ENCODE data around the gene IGFBP3. TPM values are rescaled to one million over a fixed set of nuclear protein-coding genes. Genes with fewer than 3 reads are reported as not detected.
A peak's percentile ranks its signal among the peaks of the same experiment; 100 is the strongest.

Gene IGFBP3
- total RNA-seq, 1 experiment from 2014 or later: 2.9 TPM

- TF ChIP-seq ZNF263 (CRISPR knock-in tag; IDR thresholded peaks at IDR 0.05; ENCODE audit: low read depth): no peak
- TF ChIP-seq TCF7 (CRISPR knock-in tag; IDR thresholded peaks at IDR 0.05; ENCODE audit: low read depth): 0 out of 2 replicates have a peak, but pooled peaks have one; percentile 58
- no peak for TF ChIP-seq CBFB (CRISPR knock-in tag; IDR thresholded peaks at IDR 0.05; ENCODE audit: low read depth)
- TF ChIP-seq ZNF512 (CRISPR knock-in tag; IDR thresholded peaks at IDR 0.05; ENCODE audit: borderline replicate concordance): no peak
- TF ChIP-seq, protein P1, sequence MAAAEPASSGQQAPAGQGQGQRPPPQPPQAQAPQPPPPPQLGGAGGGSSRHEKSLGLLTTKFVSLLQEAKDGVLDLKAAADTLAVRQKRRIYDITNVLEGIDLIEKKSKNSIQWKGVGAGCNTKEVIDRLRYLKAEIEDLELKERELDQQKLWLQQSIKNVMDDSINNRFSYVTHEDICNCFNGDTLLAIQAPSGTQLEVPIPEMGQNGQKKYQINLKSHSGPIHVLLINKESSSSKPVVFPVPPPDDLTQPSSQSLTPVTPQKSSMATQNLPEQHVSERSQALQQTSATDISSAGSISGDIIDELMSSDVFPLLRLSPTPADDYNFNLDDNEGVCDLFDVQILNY (CRISPR knock-in tag; IDR thresholded peaks at IDR 0.05): no peak; the same call in 1 of the 2 replicates
- peak; percentile 55 for TF ChIP-seq MYBL2 (CRISPR knock-in tag; IDR thresholded peaks at IDR 0.05)
- TF ChIP-seq, protein P2, sequence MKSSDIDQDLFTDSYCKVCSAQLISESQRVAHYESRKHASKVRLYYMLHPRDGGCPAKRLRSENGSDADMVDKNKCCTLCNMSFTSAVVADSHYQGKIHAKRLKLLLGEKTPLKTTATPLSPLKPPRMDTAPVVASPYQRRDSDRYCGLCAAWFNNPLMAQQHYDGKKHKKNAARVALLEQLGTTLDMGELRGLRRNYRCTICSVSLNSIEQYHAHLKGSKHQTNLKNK (CRISPR knock-in tag; IDR thresholded peaks at IDR 0.05): no peak
- TF ChIP-seq, protein P3, sequence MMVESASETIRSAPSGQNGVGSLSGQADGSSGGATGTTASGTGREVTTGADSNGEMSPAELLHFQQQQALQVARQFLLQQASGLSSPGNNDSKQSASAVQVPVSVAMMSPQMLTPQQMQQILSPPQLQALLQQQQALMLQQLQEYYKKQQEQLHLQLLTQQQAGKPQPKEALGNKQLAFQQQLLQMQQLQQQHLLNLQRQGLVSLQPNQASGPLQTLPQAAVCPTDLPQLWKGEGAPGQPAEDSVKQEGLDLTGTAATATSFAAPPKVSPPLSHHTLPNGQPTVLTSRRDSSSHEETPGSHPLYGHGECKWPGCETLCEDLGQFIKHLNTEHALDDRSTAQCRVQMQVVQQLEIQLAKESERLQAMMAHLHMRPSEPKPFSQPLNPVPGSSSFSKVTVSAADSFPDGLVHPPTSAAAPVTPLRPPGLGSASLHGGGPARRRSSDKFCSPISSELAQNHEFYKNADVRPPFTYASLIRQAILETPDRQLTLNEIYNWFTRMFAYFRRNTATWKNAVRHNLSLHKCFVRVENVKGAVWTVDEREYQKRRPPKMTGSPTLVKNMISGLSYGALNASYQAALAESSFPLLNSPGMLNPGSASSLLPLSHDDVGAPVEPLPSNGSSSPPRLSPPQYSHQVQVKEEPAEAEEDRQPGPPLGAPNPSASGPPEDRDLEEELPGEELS (CRISPR knock-in tag; IDR thresholded peaks at IDR 0.05): peak; percentile 80; the same call in 1 of the 2 replicates
- TF ChIP-seq, protein P4, sequence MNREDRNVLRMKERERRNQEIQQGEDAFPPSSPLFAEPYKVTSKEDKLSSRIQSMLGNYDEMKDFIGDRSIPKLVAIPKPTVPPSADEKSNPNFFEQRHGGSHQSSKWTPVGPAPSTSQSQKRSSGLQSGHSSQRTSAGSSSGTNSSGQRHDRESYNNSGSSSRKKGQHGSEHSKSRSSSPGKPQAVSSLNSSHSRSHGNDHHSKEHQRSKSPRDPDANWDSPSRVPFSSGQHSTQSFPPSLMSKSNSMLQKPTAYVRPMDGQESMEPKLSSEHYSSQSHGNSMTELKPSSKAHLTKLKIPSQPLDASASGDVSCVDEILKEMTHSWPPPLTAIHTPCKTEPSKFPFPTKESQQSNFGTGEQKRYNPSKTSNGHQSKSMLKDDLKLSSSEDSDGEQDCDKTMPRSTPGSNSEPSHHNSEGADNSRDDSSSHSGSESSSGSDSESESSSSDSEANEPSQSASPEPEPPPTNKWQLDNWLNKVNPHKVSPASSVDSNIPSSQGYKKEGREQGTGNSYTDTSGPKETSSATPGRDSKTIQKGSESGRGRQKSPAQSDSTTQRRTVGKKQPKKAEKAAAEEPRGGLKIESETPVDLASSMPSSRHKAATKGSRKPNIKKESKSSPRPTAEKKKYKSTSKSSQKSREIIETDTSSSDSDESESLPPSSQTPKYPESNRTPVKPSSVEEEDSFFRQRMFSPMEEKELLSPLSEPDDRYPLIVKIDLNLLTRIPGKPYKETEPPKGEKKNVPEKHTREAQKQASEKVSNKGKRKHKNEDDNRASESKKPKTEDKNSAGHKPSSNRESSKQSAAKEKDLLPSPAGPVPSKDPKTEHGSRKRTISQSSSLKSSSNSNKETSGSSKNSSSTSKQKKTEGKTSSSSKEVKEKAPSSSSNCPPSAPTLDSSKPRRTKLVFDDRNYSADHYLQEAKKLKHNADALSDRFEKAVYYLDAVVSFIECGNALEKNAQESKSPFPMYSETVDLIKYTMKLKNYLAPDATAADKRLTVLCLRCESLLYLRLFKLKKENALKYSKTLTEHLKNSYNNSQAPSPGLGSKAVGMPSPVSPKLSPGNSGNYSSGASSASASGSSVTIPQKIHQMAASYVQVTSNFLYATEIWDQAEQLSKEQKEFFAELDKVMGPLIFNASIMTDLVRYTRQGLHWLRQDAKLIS (CRISPR knock-in tag; IDR thresholded peaks at IDR 0.05; ENCODE audit: borderline replicate concordance): no peak
- no peak for TF ChIP-seq IRF2 (CRISPR knock-in tag; IDR thresholded peaks at IDR 0.05; ENCODE audit: borderline replicate concordance, low read depth)
- TF ChIP-seq SP1 (CRISPR knock-in tag; conservative IDR thresholded peaks at IDR 0.05): no peak
- TF ChIP-seq, protein P5, sequence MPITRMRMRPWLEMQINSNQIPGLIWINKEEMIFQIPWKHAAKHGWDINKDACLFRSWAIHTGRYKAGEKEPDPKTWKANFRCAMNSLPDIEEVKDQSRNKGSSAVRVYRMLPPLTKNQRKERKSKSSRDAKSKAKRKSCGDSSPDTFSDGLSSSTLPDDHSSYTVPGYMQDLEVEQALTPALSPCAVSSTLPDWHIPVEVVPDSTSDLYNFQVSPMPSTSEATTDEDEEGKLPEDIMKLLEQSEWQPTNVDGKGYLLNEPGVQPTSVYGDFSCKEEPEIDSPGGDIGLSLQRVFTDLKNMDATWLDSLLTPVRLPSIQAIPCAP (CRISPR knock-in tag; IDR thresholded peaks at IDR 0.05): 0 out of 2 replicates have a peak, but pooled peaks have one; percentile 22
- no peak for TF ChIP-seq ZNF671 (CRISPR knock-in tag; IDR thresholded peaks at IDR 0.05)
- no peak for TF ChIP-seq OVOL2 (CRISPR knock-in tag; IDR thresholded peaks at IDR 0.05; ENCODE audit: borderline replicate concordance)
- TF ChIP-seq ATF1 (CRISPR knock-in tag; IDR thresholded peaks at IDR 0.05): 0 out of 2 replicates have a peak, but pooled peaks have one; percentile 62
- TF ChIP-seq, protein P6, sequence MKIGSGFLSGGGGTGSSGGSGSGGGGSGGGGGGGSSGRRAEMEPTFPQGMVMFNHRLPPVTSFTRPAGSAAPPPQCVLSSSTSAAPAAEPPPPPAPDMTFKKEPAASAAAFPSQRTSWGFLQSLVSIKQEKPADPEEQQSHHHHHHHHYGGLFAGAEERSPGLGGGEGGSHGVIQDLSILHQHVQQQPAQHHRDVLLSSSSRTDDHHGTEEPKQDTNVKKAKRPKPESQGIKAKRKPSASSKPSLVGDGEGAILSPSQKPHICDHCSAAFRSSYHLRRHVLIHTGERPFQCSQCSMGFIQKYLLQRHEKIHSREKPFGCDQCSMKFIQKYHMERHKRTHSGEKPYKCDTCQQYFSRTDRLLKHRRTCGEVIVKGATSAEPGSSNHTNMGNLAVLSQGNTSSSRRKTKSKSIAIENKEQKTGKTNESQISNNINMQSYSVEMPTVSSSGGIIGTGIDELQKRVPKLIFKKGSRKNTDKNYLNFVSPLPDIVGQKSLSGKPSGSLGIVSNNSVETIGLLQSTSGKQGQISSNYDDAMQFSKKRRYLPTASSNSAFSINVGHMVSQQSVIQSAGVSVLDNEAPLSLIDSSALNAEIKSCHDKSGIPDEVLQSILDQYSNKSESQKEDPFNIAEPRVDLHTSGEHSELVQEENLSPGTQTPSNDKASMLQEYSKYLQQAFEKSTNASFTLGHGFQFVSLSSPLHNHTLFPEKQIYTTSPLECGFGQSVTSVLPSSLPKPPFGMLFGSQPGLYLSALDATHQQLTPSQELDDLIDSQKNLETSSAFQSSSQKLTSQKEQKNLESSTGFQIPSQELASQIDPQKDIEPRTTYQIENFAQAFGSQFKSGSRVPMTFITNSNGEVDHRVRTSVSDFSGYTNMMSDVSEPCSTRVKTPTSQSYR (CRISPR knock-in tag; IDR thresholded peaks at IDR 0.05): no peak
- TF ChIP-seq JUN (CRISPR knock-in tag; IDR thresholded peaks at IDR 0.05): 0 out of 2 replicates have a peak, but pooled peaks have one; percentile 48
- no peak for TF ChIP-seq ZNF532 (CRISPR knock-in tag; IDR thresholded peaks at IDR 0.05; ENCODE audit: borderline replicate concordance)
- no peak for TF ChIP-seq NFATC4 (CRISPR knock-in tag; IDR thresholded peaks at IDR 0.05)
Observed at GRCh38 chr7:45888185-45888992, 32.7 kb downstream of the IGFBP3 start, which contains the start of gene IGFBP1 (continued).
